Keratinocyte (primary cell): ENCODE measurements around the gene DPP3. TPM values are rescaled to one million over a fixed set of nuclear protein-coding genes. Genes with fewer than 3 reads are reported as not detected.

Experiments
- DNase-seq: peaks from one replicate; pipeline ENCODE4 v3.0.0-alpha.2; 2011; ENCODE audit warnings: low read depth, missing footprints, low spot score
- FAIRE-seq: peaks from 2 replicates; lab custom pipeline; 2011; peaks lifted over from hg19 to GRCh38; lab: Jason Lieb, UNC
- H2AFZ ChIP-seq: 2 replicates; pipeline ENCODE4 v1.6.0; 2012; ENCODE audit warnings: low read length, control low read depth, inconsistent platforms; ENCODE audit not compliant: control insufficient read depth
- H3K27ac ChIP-seq: 2 replicates; pipeline ENCODE4 v1.5.1; 2011; ENCODE audit warnings: low read length; ENCODE audit not compliant: control insufficient read depth, insufficient read depth
- H3K27me3 ChIP-seq: 3 replicates; pipeline ENCODE4 v1.6.0; 2011; ENCODE audit warnings: low read length; ENCODE audit not compliant: control insufficient read depth, insufficient read depth; ENCODE audit errors: extremely low read depth
- H3K36me3 ChIP-seq, 2 experiments: 2 replicates in 1 of 2; 3 replicates in 1 of 2; pipeline ENCODE4 v1.5.1; 2011; ENCODE audit warnings: low read length in 2 of 2, mild to moderate bottlenecking in 1 of 2; ENCODE audit not compliant: control insufficient read depth in 2 of 2, insufficient read depth in 2 of 2; ENCODE audit errors: extremely low read depth in 1 of 2
- H3K4me1 ChIP-seq: 3 replicates; pipeline ENCODE4 v1.5.1; 2011; ENCODE audit warnings: low read length; ENCODE audit not compliant: control insufficient read depth, insufficient read depth; ENCODE audit errors: extremely low read depth
- H3K4me2 ChIP-seq: 3 replicates; pipeline ENCODE4 v1.6.0; 2011; ENCODE audit warnings: low read depth, low read length; ENCODE audit not compliant: control insufficient read depth, insufficient read depth; ENCODE audit errors: extremely low read depth
- H3K4me3 ChIP-seq, 3 experiments: fragments of 200-600 bp in 1 of 3; sonication (generic) in 1 of 3; 2 replicates in 2 of 3; 3 replicates in 1 of 3; pipeline ENCODE4 v1.5.1; 2011 to 2016; ENCODE audit warnings: low read length in 3 of 3, mild to moderate bottlenecking in 3 of 3, control low read depth in 2 of 3, inconsistent platforms in 1 of 3, low read depth in 1 of 3, mixed read lengths in 1 of 3, mixed run types in 1 of 3, moderate library complexity in 1 of 3; ENCODE audit not compliant: control insufficient read depth in 2 of 3, insufficient read depth in 2 of 3; ENCODE audit errors: extremely low read depth in 1 of 3
- H3K79me2 ChIP-seq: 2 replicates; pipeline ENCODE4 v1.6.0; 2012; ENCODE audit warnings: low read length; ENCODE audit not compliant: control insufficient read depth, insufficient read depth
- H3K9ac ChIP-seq: 3 replicates; pipeline ENCODE4 v1.6.0; 2011; ENCODE audit warnings: low read length; ENCODE audit not compliant: control insufficient read depth, insufficient read depth; ENCODE audit errors: extremely low read depth
- H3K9me1 ChIP-seq: 3 replicates; pipeline ENCODE4 v1.6.0; 2011; ENCODE audit warnings: low read length; ENCODE audit not compliant: control insufficient read depth, insufficient read depth; ENCODE audit errors: extremely low read depth
- H3K9me3 ChIP-seq: 2 replicates; pipeline ENCODE4 v1.5.1; 2012; ENCODE audit warnings: low read depth, low read length; ENCODE audit not compliant: control insufficient read depth
- H4K20me1 ChIP-seq: 3 replicates; pipeline ENCODE4 v1.6.0; 2011; ENCODE audit warnings: low read length; ENCODE audit not compliant: control insufficient read depth, insufficient read depth; ENCODE audit errors: extremely low read depth
- CTCF ChIP-seq, 3 experiments: IDR thresholded peaks in 1 of 3; conservative IDR thresholded peaks in 1 of 3; optimal IDR thresholded peaks in 1 of 3; 2 replicates in 2 of 3; 3 replicates in 1 of 3; pipeline versions ENCODE3 to v1.5.1; 2011; ENCODE audit warnings: low read length in 3 of 3, mild to moderate bottlenecking in 3 of 3, moderate library complexity in 2 of 3, control low read depth in 1 of 3, inconsistent platforms in 1 of 3; ENCODE audit not compliant: insufficient read depth in 2 of 3; ENCODE audit errors: extremely low read depth in 1 of 3
- EZH2 ChIP-seq: IDR thresholded peaks from one replicate; pipeline ENCODE4 v1.6.1; 2012; ENCODE audit warnings: inconsistent platforms, mild to moderate bottlenecking, low read length, moderate library complexity
- dilution Hi-C: fragments of 300-500 bp; cut with MboI; formaldehyde crosslinking; loops from one replicate; pipeline ENCODE4 v1.7.0; 2020; ENCODE audit warnings: low sequenced_read_pairs; ENCODE audit not compliant: extremely low pct_ligation_motif_present
- polyA plus RNA-seq, 5 experiments: library from polyadenylated mRNA; depleted of rRNA in 3 of 5; stranded (reverse) in 3 of 5; stranded (forward) in 1 of 5; unstranded in 1 of 5; fragments of >200 nt; gene quantifications; 1 replicate in 1 of 5; 2 replicates in 3 of 5; 3 replicates in 1 of 5; pipeline versions ENCODE4 v1.2.1 to v1.2.3, GENCODE V29; 2011 to 2012; ENCODE audit warnings: missing spikeins in 2 of 5, low read depth in 1 of 5, low replicate concordance in 1 of 5

The DPP3 gene
- polyA plus RNA-seq, 1 donor (not counting 4 experiments of a cell fraction or from before 2014, with no cell fraction given): 57.9 TPM

- H3K79me2 ChIP-seq: peaks cover 3% of the 10 kb centered on the region
- DNase-seq (no peak), FAIRE-seq (no peak)
- dilution Hi-C loops: no loop called here
- no peak overlapping the region for H3K4me2 ChIP-seq
- H3K9me3 ChIP-seq: no peaks in the 10 kb centered on the region
- H4K20me1 ChIP-seq: peaks cover 5% of the 10 kb centered on the region
- H3K4me3 ChIP-seq: no peak overlapping the region
- H2AFZ ChIP-seq: no peak overlapping the region
- TF ChIP-seq CTCF (optimal IDR thresholded peaks at IDR 0.05 in 1 of 3, IDR thresholded peaks at IDR 0.05 in 1 of 3, conservative IDR thresholded peaks at IDR 0.05 in 1 of 3; ENCODE audit: extremely low read depth in 1 of 3, insufficient read depth in 2 of 3, low read length in 3 of 3) (no peak), EZH2 (no peak)
- no peak overlapping the region for H3K9ac ChIP-seq
- peaks cover 2% of the 10 kb centered on the region for H3K9me1 ChIP-seq
- peaks cover 23% of the 10 kb centered on the region for H3K4me1 ChIP-seq
- H3K36me3 ChIP-seq: peaks cover 6 to 7% of the 10 kb centered on the region in 2 experiments
- no peaks in the 10 kb centered on the region for H3K27me3 ChIP-seq
- no peak overlapping the region for H3K27ac ChIP-seq
Observed at GRCh38 chr11:66476841-66477251, 3.4 kb upstream of the DPP3 start.

GRCh38 chr11:66477263-66478201 is 2.7 kb upstream of the DPP3 start:
- Histone ChIP-seq H3K4me3 (no peak overlapping the region), H3K4me1 (peaks cover 23% of the 10 kb centered on the region), H3K9me1 (peaks cover 2% of the 10 kb centered on the region), H3K9ac (no peak overlapping the region), H3K27me3 (no peaks in the 10 kb centered on the region), H3K4me2 (no peak overlapping the region), H4K20me1 (peaks cover 5% of the 10 kb centered on the region), H3K9me3 (no peaks in the 10 kb centered on the region), H3K36me3 (peaks cover 6 to 8% of the 10 kb centered on the region in 2 experiments), H2AFZ (no peak overlapping the region), H3K79me2 (peaks cover 3% of the 10 kb centered on the region), H3K27ac (no peak overlapping the region)
- no peak for DNase-seq
- dilution Hi-C loops: no loop called here
- no peak for FAIRE-seq
- no peak for TF ChIP-seq EZH2
